Lung (tissue), 12 donors: ENCODE measurements around the gene CGN. TPM values are rescaled to one million over a fixed set of nuclear protein-coding genes. Genes with fewer than 3 reads are reported as not detected.

Source experiments
- ATAC-seq: fragments of 200-7000 bp; cut with Tn5 transposase; one replicate; pipeline ENCODE4 v1.9.1; 2020; ENCODE audit warnings: moderate number of reproducible peaks; ENCODE audit not compliant: insufficient read depth, low FRiP score
- DNase-seq, 3 donors: peaks; one replicate each; pipeline ENCODE4 v3.0.0-alpha.2; 2013 to 2017
- H3K27ac ChIP-seq, 2 donors: one replicate each; pipeline ENCODE4 v1.5.1; 2013; ENCODE audit warnings: mild to moderate bottlenecking in 2 of 2, moderate library complexity in 2 of 2, control low read depth in 1 of 2, inconsistent platforms in 1 of 2, low read depth in 1 of 2, low read length in 1 of 2
- H3K27me3 ChIP-seq, 3 donors: one replicate each; pipeline ENCODE4 v1.5.1; 2013; ENCODE audit warnings: low read length in 2 of 3; ENCODE audit not compliant: control insufficient read depth in 3 of 3, insufficient read depth in 3 of 3
- H3K36me3 ChIP-seq, 4 donors: one replicate each; pipeline ENCODE4 v1.5.1; 2013; ENCODE audit warnings: low read length in 4 of 4, mild to moderate bottlenecking in 1 of 4, moderate library complexity in 1 of 4; ENCODE audit not compliant: control insufficient read depth in 4 of 4, insufficient read depth in 4 of 4
- H3K4me1 ChIP-seq, 5 donors: one replicate each; pipeline ENCODE4 v1.5.1; 2013; ENCODE audit warnings: low read length in 5 of 5, mild to moderate bottlenecking in 2 of 5, moderate library complexity in 1 of 5; ENCODE audit not compliant: control insufficient read depth in 5 of 5, insufficient read depth in 5 of 5
- H3K4me3 ChIP-seq: one replicate; pipeline ENCODE4 v1.5.1; 2013; ENCODE audit warnings: mild to moderate bottlenecking, control low read depth, moderate library complexity
- H3K9ac ChIP-seq, 2 donors: one replicate each; pipeline ENCODE4 v1.5.1; 2013; ENCODE audit warnings: low read length in 2 of 2, control low read depth in 1 of 2; ENCODE audit not compliant: insufficient read depth in 1 of 2
- H3K9me3 ChIP-seq, 4 donors: one replicate each; pipeline ENCODE4 v1.5.1; 2013; ENCODE audit warnings: low read length in 3 of 4, mild to moderate bottlenecking in 1 of 4, moderate library complexity in 1 of 4; ENCODE audit not compliant: control insufficient read depth in 4 of 4, insufficient read depth in 3 of 4
- WGBS, 2 donors: extraction: QIAGEN DNeasy Blood & Tissue Kit; methylation state at CpG; one replicate each; pipeline ENCODE4 v1.1.7; 2013; 5-methylcytosine and 5-hydroxymethylcytosine counted together
- polyA plus RNA-seq, 2 donors: library from polyadenylated mRNA; stranded (reverse); fragments of 200-250 nt; gene quantifications; one replicate each; pipeline ENCODE4 v1.2.1, GENCODE V29; 2013
- total RNA-seq, 2 donors: library from RNA; depleted of rRNA in 1 of 2; stranded (reverse); fragments of >200 nt in 1 of 2; gene quantifications; one replicate each; pipeline ENCODE4 v1.2.1, GENCODE V29; 2014 to 2021
- TF ChIP-seq, protein P1 (sequence below): IDR thresholded peaks from 2 replicates; pipeline ENCODE4 v1.5.1; 2012; ENCODE audit warnings: mild to moderate bottlenecking; ENCODE audit errors: control extremely low read depth, extremely low read depth
- donor health status: control.
- donor health status: control.
- donor health status: Bipolar disorder and iron deficiency.
- donor health status: healthy.
- donor health status: DM: yes; HTN: yes; CAD: no.

Gene CGN
- total and polyA plus RNA-seq, 4 donors, result 23.4 to 74.9 (median 36.8) TPM

DNA sequence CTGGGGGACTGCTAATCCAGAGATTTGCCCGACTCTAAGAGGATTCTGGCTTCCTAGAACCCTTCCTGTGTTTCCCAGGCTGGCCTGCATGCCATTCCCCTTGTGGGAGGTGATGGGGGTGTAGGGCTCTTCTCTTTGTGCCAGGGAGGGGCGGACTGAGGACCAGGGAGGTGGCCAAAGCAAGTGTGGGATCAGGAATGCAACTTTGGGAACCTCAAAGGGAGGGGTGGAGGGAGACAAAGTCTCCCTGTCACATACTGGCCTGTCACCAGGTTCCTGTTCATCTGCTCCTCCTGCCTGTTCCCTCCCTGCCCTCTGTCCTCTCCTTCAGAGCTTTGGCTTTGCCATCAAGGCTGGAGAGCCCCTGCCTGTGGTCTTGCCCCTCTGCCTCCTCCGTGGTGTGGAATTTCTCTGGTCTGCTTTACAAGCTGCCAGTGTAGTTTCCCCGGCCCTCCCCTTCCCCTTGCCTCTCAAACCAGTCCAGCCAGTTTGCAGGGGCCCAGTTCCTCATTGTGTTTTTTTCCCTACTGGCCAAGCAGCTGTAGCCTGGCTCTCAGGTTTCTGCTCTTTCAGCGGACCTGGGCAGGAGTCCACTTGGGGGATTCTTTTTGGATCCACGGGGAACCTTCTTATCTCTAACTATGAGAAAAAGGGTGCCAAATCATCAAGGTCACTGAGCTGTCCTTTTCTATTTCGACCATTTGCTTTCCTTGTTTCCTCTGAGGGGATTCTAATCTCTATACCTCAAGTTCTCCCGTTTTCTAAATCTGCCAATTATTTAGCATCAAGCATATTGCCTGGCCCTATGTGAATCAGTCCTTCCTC lies 1.8 kb downstream of the CGN start:
- peak; percentile 24 for ATAC-seq

GRCh38 chr1:151513626-151514121 lies 2.5 kb downstream of the CGN start:
- 63 to 76% methylated on average over 6 of the region's 6 CpGs for WGBS, 2 donors
- H3K27ac ChIP-seq, result peak overlapping the region in 1 of 2 donors; percentile 92
- H3K9ac ChIP-seq, result peak overlapping the region; percentile 58 to 61
- H3K4me1 ChIP-seq, result peaks cover 0 to 17% (median 0%) of the 10 kb centered on the region in 5 donors
- TF ChIP-seq, protein P1, sequence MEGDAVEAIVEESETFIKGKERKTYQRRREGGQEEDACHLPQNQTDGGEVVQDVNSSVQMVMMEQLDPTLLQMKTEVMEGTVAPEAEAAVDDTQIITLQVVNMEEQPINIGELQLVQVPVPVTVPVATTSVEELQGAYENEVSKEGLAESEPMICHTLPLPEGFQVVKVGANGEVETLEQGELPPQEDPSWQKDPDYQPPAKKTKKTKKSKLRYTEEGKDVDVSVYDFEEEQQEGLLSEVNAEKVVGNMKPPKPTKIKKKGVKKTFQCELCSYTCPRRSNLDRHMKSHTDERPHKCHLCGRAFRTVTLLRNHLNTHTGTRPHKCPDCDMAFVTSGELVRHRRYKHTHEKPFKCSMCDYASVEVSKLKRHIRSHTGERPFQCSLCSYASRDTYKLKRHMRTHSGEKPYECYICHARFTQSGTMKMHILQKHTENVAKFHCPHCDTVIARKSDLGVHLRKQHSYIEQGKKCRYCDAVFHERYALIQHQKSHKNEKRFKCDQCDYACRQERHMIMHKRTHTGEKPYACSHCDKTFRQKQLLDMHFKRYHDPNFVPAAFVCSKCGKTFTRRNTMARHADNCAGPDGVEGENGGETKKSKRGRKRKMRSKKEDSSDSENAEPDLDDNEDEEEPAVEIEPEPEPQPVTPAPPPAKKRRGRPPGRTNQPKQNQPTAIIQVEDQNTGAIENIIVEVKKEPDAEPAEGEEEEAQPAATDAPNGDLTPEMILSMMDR, result no peak
- H3K36me3 ChIP-seq, result no peaks in the 10 kb centered on the region
- H3K9me3 ChIP-seq, result no peaks in the 10 kb centered on the region
- DNase-seq, result peak; percentile 59 to 71 (median 64)
- peaks cover 0 to 49% (median 33%) of the 10 kb centered on the region in 3 donors for H3K27me3 ChIP-seq
- no peak overlapping the region for H3K4me3 ChIP-seq
- peak; percentile 17 for ATAC-seq

More for the DNA sequence above, 1.8 kb downstream of the CGN start:
- TF ChIP-seq, protein P1, result no peak
- peak; percentile 72 to 82 (median 81) for DNase-seq
- Histone ChIP-seq H3K27ac (peak overlapping the region in 1 of 2 donors; percentile 92), H3K36me3 (no peaks in the 10 kb centered on the region), H3K9me3 (no peaks in the 10 kb centered on the region), H3K4me1 (peaks cover 0 to 17% (median 0%) of the 10 kb centered on the region in 5 donors), H3K4me3 (no peak overlapping the region), H3K9ac (peak overlapping the region; percentile 34 to 67), H3K27me3 (peaks cover 0 to 49% (median 33%) of the 10 kb centered on the region in 3 donors)
- 44 to 65% methylated on average over 8 of the region's 8 CpGs for WGBS, 2 donors

GRCh38 chr1:151514366-151514765 lies 3.2 kb downstream of the CGN start:
- H3K4me1 ChIP-seq, result peaks cover 0 to 17% (median 0%) of the 10 kb centered on the region in 5 donors
- H3K27me3 ChIP-seq, result peaks cover 0 to 42% (median 33%) of the 10 kb centered on the region in 3 donors
- no peaks in the 10 kb centered on the region for H3K9me3 ChIP-seq
- TF ChIP-seq, protein P1, result no peak
- H3K4me3 ChIP-seq, result no peak overlapping the region
- WGBS, 2 donors, result 69 to 83% methylated on average over 4 of the region's 4 CpGs
- DNase-seq (no peak), ATAC-seq (no peak)
- H3K9ac ChIP-seq, result peak overlapping the region in 1 of 2 donors; percentile 58
- H3K36me3 ChIP-seq, result no peaks in the 10 kb centered on the region
- peak overlapping the region in 1 of 2 donors; percentile 92 for H3K27ac ChIP-seq
